Ramos (cell line): ENCODE results near the gene REX1BD.
"Not testable (repeated sequence)": the region's sequence is repeated elsewhere in the genome, so short reads cannot be mapped to it uniquely, and the experiment has no call there.

Source experiments
- in situ Hi-C: fragments of 300-500 bp; cut with MboI; formaldehyde crosslinking; loops from one replicate; pipeline ENCODE4 v1.14.3; 2022; ENCODE audit warnings: low sequenced_read_pairs; ENCODE audit not compliant: unreplicated experiment

The REX1BD gene

DNA sequence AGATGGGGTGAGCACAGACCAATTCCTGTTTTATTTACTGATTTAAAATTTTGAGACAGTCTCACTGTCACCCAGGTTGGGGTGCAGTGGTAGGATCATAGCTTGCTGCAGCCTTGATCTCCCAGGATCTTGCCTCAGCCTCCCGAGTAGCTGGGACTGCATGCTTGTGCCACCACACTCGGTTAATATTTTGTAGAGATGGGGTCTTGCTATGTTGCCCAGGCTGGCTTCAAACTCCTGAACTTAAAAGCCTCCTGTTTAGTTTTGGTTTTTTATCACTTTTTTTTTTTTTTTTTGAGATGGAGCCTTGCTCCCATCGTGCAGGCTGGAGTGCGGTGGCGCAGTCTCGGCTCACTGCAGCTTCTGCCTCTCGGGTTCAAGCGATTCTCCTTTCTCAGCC lies 12.2 kb upstream of the REX1BD start:
- in situ Hi-C loops, result no loop called here

DNA sequence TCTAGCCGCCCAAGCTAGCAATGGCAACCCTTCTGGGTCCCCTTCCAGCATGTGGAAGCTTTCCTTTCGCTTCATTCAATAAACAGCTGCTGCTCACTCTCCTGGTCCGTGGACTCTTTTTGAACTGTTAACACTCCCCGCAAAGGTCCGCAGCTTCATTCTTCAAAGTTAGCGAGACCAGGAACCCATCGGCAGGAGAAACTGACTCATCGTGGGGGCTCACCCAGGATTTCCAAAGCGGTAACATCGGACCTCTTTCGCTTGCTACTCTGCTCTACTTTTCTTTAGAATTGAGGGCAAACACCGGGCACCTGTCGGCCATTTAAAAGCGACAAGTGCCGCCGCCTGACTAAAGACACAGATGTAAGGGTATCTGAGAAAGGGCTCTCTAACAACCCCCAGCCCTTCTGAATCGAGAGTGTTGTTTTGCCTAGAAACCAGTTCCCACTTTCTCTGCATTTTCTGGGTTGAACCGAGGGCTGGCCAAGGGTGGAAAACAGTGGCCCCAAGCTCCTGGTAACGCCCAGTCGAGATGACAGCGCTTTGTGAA lies 11.2 kb upstream of the REX1BD start:
- in situ Hi-C loops, result no loop called here

DNA sequence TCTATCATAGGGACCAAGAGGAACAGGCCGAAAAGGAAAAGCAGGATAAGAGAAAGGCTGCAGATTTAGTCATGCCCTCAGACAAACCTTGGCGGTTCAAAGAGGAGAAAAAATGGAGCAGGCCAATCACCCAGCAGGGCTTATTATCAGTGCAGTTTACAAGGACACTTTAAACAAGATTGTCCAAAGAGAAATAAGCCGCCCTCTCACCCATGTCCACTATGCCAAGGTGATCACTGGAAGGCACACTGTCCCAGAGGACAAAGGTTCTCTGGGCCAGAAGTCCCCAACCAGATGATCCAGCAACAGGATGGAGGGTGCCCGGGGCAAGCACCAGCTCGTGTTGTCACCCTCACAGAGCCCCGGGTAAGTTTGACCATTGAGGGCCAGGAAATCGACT lies 8.3 kb upstream of the REX1BD start:
- in situ Hi-C loops, result no loop called here

DNA sequence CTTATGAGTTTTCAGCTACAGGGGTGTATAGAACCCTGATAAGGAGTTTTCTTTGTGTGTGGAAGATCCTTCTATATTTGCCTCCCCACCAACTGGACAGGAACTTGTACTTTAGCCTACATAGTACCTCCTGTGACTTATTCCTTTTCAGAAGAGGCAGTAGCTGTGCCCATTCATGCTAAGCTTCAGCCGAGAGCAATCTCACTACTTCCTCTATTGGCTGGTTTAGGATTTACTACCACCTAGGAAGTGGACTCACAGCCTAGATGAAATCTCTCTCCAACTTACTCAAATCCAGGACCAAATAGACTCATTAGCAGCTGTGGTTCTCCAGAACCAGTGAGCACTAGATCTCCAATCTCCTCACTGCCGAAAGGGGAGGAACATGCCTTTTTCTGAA lies 2.3 kb upstream of the REX1BD start:
- in situ Hi-C loops, result no loop called here

DNA sequence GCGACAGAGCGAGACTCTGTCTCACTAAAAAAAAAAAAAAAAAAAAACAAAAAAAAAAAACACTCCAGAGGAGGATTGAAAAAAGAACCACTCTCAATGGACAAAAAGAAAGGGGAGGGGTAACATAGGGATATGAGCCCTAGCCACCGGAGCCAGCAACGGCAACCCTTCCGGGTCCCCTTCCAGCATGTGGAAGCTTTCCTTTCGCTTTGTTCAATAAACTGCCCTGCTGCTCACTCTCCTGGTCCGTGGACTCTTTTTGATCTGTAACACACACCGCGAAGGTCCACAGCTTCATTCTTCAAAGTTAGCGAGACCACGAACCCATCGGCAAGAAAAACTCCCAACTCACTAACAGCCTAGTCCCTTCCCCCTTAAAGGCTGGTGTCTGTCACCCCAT lies 1.0 kb upstream of the REX1BD start:
- in situ Hi-C loops, result no loop called here

DNA sequence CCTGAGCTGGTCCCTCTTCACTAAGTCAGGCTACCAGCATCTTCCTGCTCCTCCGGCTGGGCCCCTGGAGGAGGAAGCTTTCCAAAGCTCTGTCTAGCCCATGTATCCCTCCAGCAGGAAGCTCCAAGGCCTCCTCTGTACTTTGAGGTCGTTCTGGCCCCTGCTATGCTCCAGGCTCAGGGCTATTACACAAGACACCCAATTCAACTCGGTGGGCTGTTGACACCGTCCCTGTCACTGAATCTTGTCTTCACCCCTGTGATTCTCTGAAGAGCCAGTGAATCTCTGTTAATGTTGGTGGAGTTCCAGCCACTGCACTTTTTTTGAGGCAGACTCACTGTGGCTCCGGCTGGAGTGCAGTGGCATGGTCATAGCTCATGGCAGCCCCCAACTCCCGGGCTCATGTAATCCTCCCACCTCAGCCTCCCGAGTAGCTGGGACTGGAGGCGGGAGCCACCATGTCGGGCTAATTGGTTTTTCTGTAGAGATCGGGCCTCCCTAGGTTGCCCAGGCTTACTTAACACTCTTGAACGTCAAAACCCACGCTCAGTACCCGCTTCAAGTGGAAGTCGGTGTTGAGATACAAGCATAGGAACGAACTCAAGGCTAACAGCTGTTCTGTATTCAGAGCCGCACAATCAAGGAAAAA lies 512 bp upstream of the REX1BD start:
- in situ Hi-C loops, result no loop called here

DNA sequence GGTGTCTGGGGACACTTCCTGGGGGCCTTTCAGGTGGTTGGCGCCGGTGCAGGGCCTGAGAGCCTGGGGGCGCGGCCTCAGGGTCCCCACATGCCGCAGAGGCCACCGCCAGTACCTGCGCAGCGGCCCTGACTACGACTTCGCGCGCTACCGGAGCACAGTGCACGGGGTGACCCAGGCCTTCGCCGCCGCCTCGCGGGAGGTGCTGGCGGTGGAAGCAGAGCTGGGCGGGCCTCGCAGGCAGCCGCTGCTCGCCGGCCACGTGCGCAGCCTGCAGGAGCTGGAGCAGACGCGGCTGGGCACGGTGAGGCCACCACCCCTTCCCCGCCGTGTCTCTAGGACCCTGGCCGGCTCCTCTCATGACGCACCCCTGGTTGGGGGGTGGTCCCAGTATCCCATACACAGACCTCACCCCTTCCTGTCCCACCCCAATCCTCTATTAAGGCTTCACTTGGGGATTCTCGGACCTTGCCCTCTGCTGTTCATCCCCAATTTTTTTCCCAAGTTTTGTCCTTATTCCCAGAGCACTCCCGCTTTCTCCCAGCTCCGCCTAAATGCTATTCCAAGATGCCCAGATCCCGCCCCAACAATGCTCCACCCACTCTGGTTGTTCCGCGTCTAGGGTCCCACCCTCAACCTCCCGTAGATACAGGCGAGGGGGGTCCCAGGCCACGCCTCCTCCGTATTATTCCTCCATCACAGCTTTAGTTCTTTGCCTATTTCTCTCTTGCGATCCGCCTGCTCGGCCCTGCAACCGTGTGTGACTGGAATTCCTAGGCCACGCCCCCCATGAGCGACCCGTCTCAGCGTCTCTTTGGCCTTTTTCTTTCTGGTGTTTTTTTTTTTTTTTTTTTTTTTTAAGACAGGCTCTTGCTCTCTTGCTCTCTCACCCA lies 1.0 kb downstream of the REX1BD start:
- in situ Hi-C loops, result no loop called here

DNA sequence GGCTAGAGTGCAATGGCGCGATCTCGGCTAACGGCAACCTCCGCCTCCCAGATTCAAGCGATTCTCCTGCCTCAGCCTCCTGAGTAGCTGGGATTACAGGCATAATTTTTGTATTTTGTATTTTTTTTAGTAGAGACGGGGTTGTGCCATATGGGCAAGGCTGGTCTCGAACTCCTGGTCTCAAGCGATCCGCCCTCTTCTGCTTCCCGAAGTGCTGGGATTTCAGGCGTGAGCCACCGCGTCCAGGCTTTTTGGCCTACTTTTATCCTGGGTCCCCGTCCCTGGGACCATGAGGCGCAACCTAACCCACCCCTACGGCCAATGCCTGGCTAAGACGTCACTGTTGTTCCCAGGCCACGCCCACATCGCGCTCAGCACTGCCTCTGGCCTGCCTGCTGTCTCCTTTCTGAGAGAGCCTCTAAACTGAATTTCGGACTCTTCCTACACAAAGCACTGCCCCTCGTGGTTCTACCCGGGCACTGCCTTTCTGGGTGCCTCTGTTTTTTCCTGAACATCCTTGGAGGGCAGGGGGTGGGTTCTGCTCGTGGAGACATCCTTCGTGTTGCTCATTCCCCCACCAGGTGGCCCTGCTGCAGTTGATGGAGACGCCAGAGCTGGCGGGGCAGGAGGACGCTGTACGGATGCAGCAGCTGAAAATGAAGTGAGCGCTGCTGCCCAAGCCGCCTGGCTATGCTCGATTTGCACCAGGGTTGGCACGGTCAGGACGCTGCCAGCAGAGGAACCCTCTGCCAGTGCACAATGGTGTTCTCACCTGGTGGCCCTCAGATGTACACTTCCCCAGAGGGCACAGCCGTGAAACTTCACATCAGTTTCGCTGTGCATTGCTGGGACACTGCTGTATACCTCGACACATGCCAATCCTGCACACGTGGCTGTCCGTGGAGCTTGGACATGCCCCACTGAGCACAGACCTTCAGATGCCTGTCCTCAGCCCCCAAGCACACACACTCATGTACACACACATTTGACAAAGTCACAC lies 2.0 kb downstream of the REX1BD start:
- in situ Hi-C loops, result no loop called here

DNA sequence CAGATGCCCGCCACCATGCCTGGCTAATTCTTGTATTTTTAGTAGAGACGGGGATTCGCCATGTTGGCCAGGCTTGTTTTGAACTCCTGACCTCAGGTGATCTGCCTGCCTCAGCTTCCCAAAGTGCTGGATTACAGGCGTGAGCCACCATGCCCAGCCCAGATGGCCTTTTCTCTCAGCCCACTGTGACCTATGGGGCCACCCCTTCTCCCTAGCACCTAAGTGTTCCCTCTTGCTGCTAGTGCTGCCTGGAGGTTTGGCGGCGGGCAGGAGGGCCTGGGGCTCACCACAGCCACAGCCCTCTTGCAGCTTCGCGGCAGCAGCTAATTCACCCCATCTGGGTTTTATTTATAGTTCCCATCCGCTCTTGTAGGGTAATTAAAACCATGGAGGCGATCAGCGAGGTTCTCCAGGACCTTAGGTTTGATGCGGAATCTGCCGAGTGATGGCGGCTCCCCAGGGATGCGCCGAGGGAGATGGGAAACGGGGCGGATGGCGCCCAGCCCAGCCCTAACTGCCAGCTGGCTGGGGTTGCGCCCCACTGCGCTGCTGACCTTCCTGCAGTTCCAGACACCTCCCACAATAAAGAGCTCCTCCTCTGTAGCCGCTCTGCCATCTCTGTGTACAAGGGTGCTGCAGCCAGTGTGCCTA lies 3.3 kb downstream of the REX1BD start:
- in situ Hi-C loops, result no loop called here

DNA sequence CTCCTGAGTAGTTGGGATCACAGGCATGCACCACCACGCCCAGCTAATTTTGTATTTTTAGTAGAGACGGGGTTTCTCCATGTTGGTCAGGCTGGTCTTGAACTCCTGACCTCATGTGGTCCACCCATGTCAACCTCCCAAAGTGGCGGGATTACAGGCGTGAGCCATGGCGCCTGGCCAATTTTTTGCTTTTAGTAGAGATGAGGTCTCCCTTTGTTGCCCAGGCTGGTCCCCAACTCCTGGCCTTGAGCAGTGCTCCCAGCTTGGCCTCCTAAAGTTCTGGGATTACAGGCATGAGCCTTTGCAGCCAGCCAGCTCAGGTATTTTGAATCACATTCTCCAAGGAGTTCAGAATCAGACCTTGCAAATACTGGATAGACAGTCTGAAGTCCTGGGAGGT lies 4.1 kb downstream of the REX1BD start:
- in situ Hi-C loops, result not testable (repeated sequence)

DNA sequence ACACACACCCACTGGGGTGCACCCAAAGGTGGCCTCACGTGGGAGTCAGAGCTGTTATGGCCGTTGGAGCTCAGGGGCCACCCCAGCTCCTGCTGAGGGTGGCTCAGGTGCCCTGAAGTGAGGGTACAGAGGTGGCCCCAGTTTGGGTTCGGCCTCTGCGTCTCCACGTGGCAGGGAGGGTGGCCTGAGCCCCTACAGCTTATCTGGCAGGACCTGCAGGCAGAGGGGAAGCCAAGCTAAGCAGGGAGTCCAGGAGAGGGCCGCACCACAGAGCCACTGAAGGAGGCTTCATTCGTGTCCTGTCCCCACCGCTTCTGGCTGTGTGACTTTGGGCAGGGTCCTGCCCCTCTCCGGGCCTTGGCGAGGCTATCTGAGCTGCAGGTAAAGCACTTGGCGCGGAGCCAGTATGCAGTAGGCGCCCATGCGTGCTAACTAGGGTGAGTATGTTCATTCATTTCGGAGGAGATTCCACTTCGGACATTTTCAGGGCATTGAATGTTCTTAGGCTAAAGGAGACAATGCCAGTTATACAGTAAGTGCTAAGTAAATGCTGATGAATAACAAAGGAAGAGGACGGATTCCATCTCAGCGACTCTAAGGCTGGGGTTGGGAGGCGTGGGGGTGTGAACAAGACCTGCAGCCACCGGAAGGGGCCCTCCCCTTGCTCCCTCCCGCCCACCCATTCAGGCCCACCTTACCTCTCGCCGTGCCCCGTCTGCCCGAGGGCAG lies 4.9 kb downstream of the REX1BD start:
- in situ Hi-C loops, result no loop called here

DNA sequence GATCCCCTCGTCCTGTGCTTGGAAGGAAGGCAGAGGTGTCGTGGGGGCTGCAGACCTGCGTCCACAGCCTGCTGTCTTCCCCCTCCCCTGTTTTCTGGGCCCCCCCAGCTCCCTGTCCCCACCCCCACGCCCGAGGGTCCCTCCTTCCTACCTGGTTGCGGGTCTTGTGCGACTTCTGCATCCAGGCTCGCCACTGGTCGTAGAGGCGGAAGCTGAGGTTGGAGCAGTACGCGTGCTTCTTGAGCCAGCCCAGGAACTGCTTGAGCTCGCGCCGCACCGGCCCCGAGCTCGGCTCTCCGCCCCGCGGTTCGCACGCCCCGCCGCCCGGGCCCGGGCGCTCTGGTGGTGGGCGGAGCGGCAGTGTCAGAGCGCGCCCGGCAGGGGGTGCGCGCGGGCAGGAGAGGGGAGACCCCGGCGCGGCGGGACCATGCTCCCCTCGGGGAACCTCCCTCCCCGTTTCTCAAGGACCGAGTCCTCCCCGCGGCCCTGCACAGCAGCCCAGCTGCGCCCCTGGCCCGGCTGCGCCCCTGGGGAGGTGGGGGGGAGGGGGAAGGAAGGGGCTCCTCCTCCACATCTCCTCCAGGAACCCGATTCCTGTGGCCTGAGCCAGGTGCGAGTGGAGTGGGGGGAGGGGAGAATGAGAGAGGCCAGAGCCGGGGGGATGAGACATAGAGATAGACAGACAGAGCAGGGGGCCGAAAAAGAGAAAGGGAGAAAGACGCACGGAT lies 5.7 kb downstream of the REX1BD start:
- in situ Hi-C loops, result no loop called here

DNA sequence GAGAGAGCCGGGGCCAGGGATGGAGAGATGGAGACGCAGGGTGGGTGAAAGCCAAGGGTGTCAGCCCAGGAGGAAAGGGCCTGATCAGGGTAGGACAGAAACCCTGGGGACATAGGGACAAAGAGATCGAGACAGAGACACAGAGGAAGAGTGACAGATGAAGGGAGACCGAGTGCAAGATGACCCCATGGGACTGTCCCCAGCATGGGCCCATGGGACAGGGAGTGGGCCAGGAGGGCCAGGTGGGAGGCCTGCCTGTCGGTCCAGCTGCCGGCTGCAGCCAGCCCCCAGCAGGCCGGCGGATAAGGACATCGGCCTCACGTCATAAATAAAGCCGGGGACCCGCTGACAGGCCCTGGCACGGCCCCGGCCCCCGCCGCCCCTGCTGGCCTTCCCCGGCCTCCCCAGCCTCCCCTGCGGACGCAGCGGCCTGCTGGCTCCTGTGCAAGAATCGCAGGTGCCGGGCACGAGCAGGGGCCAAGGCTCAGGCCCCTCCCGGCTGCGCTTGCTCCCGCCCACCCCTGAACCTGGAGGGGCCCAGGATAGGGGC lies 6.3 kb downstream of the REX1BD start:
- in situ Hi-C loops, result no loop called here

DNA sequence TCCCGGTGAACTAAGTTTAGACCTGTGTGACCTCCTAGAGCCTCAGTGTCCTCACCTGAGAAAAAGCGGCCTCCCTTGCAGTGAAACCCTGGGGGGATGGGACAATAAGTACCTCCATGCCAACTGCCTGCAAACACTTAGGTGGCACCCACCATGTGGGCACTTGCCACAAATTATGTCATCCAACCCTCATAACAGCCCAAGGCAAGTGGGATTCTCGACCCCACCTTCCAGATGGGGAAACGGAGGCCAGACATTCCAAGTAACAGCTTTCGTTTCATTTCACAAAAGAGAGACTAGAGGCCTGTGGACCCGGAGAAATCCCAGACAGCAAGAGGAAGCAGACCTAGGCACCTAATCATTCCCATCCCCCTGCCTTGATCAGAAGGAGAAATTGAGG lies 6.9 kb downstream of the REX1BD start:
- in situ Hi-C loops, result no loop called here

DNA sequence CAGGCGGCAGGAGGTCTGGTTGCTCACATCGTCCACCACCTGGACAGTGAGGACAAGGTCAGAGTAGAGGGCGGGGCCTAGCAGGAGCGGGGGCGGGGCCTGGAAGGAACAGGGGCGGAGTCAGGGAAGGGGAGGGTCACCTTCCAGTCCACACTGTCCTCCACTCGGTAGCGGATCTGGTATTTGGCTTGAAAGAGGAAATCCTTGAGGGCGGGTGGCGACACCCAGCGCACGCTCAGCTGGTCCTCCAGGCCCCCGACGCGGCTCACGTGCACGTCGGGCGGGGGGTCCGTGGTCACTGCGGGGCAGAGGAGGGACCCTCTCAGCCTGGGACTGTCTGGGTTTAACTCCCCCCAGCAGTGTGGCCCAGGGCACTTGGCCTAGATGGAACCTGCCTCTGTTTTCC lies 8.2 kb downstream of the REX1BD start:
- in situ Hi-C loops, result no loop called here

DNA sequence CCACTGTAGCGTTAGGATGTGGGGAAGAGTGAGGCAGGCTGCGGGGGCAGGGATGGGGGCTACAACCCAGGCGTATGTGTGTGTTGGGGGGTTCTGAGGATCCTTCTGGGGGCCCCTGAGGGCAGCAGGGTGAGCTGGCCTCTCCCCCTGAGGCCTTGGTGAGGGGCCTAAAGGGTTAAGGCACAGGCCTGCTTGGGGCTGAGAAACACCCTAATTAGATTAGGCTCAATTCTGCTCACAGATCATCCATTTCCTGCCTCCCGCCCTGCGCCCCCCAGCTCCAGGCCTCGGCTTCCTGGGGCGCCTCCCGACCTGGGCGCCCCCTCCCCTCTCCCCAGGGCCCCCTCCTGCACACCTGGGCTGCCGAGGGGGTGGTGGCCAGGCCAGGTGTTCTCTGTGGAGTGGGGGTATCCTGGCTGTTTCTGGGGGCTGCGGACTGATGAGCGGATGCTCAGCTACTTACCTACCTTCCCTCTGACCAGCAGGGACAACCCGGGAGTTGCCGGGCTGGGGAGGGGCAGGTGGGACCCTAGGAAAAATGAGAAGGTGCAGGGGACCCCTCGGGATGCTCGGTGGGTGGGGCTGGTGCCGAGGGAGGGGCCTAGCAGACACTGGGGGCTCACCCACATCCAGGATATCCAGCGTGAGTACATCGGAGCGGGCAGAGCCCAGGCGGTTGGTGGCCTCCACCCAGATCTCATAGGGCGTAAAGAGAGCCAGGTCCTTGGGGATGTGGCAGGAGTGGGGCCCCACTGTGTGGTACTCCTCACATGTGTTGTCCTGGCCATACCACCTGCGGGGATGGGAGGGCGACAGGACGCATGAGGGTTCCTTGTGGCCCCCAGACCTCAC lies 9.4 kb downstream of the REX1BD start:
- in situ Hi-C loops, result no loop called here

DNA sequence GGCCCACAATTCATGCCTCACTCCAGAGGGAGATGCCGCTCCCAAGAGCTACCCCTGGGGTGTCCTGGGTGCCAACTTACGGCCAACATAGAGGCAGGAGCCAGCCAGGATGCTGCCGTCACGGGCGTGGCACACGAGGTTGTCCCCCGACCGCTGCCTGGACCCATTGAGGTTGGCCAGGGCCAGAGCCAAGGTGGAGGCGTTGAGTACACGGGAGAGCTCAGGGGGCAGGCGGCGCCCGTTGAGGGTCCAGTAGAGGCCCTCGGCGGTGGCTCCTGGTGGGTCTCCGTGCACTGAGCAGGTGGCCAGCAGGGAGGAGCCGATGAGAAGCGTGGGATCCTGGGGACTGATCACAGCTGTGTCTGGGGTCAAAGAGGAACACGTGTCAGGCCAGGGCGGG lies 10.9 kb downstream of the REX1BD start:
- in situ Hi-C loops, result no loop called here
